ENCODE measurements around the gene RAVER1.

Gene RAVER1

GRCh38 chr19:10274589-10274988, 58.7 kb downstream of the RAVER1 start:
- Histone ChIP-seq H3K27ac (ENCODE audit: low read depth, low read length) (no peak overlapping the region), H3K4me1 (ENCODE audit: control insufficient read depth, insufficient read depth, low read length) (0 out of 2 replicates have a peak, but pooled peaks cover 5% of the 10 kb centered on the region), H3K27me3 (ENCODE audit: control insufficient read depth, insufficient read depth, low read length) (peaks cover 27% of the 10 kb centered on the region), H3K4me3 (ENCODE audit: low read depth, low read length) (no peak overlapping the region), H3K9ac (ENCODE audit: low read depth, low read length) (no peak overlapping the region), H3K9me3 (ENCODE audit: control insufficient read depth, insufficient read depth, low read length) (no peaks in the 10 kb centered on the region), H3K36me3 (ENCODE audit: control insufficient read depth, insufficient read depth, low read length) (no peaks in the 10 kb centered on the region)

- Histone ChIP-seq H3K9ac (ENCODE audit: low read depth, low read length) (no peak overlapping the region), H3K27me3 (ENCODE audit: control insufficient read depth, insufficient read depth, low read length) (peaks cover 28% of the 10 kb centered on the region), H3K27ac (ENCODE audit: low read depth, low read length) (no peak overlapping the region), H3K4me1 (ENCODE audit: control insufficient read depth, insufficient read depth, low read length) (0 out of 2 replicates have a peak, but pooled peaks cover 5% of the 10 kb centered on the region), H3K4me3 (ENCODE audit: low read depth, low read length) (peak overlapping the region; percentile 59; the same call in 1 of the 2 replicates), H3K9me3 (ENCODE audit: control insufficient read depth, insufficient read depth, low read length) (no peaks in the 10 kb centered on the region), H3K36me3 (ENCODE audit: control insufficient read depth, insufficient read depth, low read length) (no peaks in the 10 kb centered on the region)
These were observed 61.7 kb downstream of the RAVER1 start for GRCh38 chr19:10271543-10272086.

- no peak within 1 kb of the TSS for H3K27ac ChIP-seq (ENCODE audit: low read depth, low read length)
- H3K36me3 ChIP-seq (ENCODE audit: control insufficient read depth, insufficient read depth, low read length), result no peaks in the 10 kb centered on the region
- H3K9ac ChIP-seq (ENCODE audit: low read depth, low read length), result no peak within 1 kb of the TSS
- H3K27me3 ChIP-seq (ENCODE audit: control insufficient read depth, insufficient read depth, low read length), result peaks cover 28% of the 10 kb centered on the region
- H3K4me3 ChIP-seq (ENCODE audit: low read depth, low read length), result peak within 1 kb of the TSS; percentile 59
- 0 out of 2 replicates have a peak, but pooled peaks cover 5% of the 10 kb centered on the region for H3K4me1 ChIP-seq (ENCODE audit: control insufficient read depth, insufficient read depth, low read length)
- no peaks in the 10 kb centered on the region for H3K9me3 ChIP-seq (ENCODE audit: control insufficient read depth, insufficient read depth, low read length)
These were observed 62.5 kb downstream of the RAVER1 start, which contains the start of gene ICAM1 for GRCh38 chr19:10270616-10271394. TSS of gene ICAM1 (plus strand) at chr19:10271120. CDS start at chr19:10271160, 40 bp downstream.

- Histone ChIP-seq H3K4me3 (ENCODE audit: low read depth, low read length) (peak overlapping the region; percentile 59), H3K9me3 (ENCODE audit: control insufficient read depth, insufficient read depth, low read length) (no peaks in the 10 kb centered on the region), H3K27me3 (ENCODE audit: control insufficient read depth, insufficient read depth, low read length) (peaks cover 28% of the 10 kb centered on the region), H3K27ac (ENCODE audit: low read depth, low read length) (no peak overlapping the region), H3K9ac (ENCODE audit: low read depth, low read length) (no peak overlapping the region), H3K4me1 (ENCODE audit: control insufficient read depth, insufficient read depth, low read length) (0 out of 2 replicates have a peak, but pooled peaks cover 5% of the 10 kb centered on the region), H3K36me3 (ENCODE audit: control insufficient read depth, insufficient read depth, low read length) (no peaks in the 10 kb centered on the region)
These were observed 63.1 kb downstream of the RAVER1 start for GRCh38 chr19:10270180-10270615.

GRCh38 chr19:10269333-10270179, 63.8 kb downstream of the RAVER1 start:
- Histone ChIP-seq H3K27ac (ENCODE audit: low read depth, low read length) (no peak overlapping the region), H3K9ac (ENCODE audit: low read depth, low read length) (no peak overlapping the region), H3K4me1 (ENCODE audit: control insufficient read depth, insufficient read depth, low read length) (0 out of 2 replicates have a peak, but pooled peaks cover 5% of the 10 kb centered on the region), H3K9me3 (ENCODE audit: control insufficient read depth, insufficient read depth, low read length) (no peaks in the 10 kb centered on the region), H3K4me3 (ENCODE audit: low read depth, low read length) (peak overlapping the region; percentile 59), H3K27me3 (ENCODE audit: control insufficient read depth, insufficient read depth, low read length) (peaks cover 28% of the 10 kb centered on the region), H3K36me3 (ENCODE audit: control insufficient read depth, insufficient read depth, low read length) (no peaks in the 10 kb centered on the region)

GRCh38 chr19:10268071-10268470, 65.3 kb downstream of the RAVER1 start:
- no peaks in the 10 kb centered on the region for H3K9me3 ChIP-seq (ENCODE audit: control insufficient read depth, insufficient read depth, low read length)
- H3K9ac ChIP-seq (ENCODE audit: low read depth, low read length), result no peak overlapping the region
- no peaks in the 10 kb centered on the region for H3K36me3 ChIP-seq (ENCODE audit: control insufficient read depth, insufficient read depth, low read length)
- no peak overlapping the region for H3K27ac ChIP-seq (ENCODE audit: low read depth, low read length)
- no peak overlapping the region for H3K4me3 ChIP-seq (ENCODE audit: low read depth, low read length)
- H3K27me3 ChIP-seq (ENCODE audit: control insufficient read depth, insufficient read depth, low read length), result peaks cover 28% of the 10 kb centered on the region
- H3K4me1 ChIP-seq (ENCODE audit: control insufficient read depth, insufficient read depth, low read length), result 0 out of 2 replicates have a peak, but pooled peaks cover 5% of the 10 kb centered on the region

GRCh38 chr19:10266706-10267105, 66.6 kb downstream of the RAVER1 start:
- H3K27me3 ChIP-seq (ENCODE audit: control insufficient read depth, insufficient read depth, low read length), result peaks cover 22% of the 10 kb centered on the region
- no peaks in the 10 kb centered on the region for H3K9me3 ChIP-seq (ENCODE audit: control insufficient read depth, insufficient read depth, low read length)
- no peak overlapping the region for H3K9ac ChIP-seq (ENCODE audit: low read depth, low read length)
- H3K4me1 ChIP-seq (ENCODE audit: control insufficient read depth, insufficient read depth, low read length), result 0 out of 2 replicates have a peak, but pooled peaks cover 4% of the 10 kb centered on the region
- no peaks in the 10 kb centered on the region for H3K36me3 ChIP-seq (ENCODE audit: control insufficient read depth, insufficient read depth, low read length)
- H3K27ac ChIP-seq (ENCODE audit: low read depth, low read length), result no peak overlapping the region
- no peak overlapping the region for H3K4me3 ChIP-seq (ENCODE audit: low read depth, low read length)
